Transverse colon (tissue), 4 donors: ENCODE results near the gene GPX7.

Source experiments
- POLR2A ChIP-seq: fragments of 450-650 bp; IDR thresholded peaks from one replicate; pipeline ENCODE4 v1.6.1; 2016; ENCODE audit warnings: antibody characterized with exemption, mild to moderate bottlenecking, moderate library complexity
- POLR2AphosphoS5 ChIP-seq, 3 donors: sonication (generic); formaldehyde crosslinking; IDR thresholded peaks; one replicate each; pipeline ENCODE4 v1.6.1; 2016; ENCODE audit warnings: antibody characterized with exemption in 3 of 3
- TF ChIP-seq, protein P1 (sequence below), 5 experiments: fragments of 200-600 bp in 3 of 5; fragments of 450-650 bp in 2 of 5; sonication (generic) in 3 of 5; IDR thresholded peaks; 1 replicate in 2 of 5; 2 replicates in 3 of 5; pipeline ENCODE4 v1.5.1; 2016 to 2017; ENCODE audit warnings: antibody characterized with exemption in 5 of 5, inconsistent platforms in 3 of 5, mild to moderate bottlenecking in 2 of 5, moderate library complexity in 1 of 5

- TF ChIP-seq POLR2A = no peak
- TF ChIP-seq, protein P1, sequence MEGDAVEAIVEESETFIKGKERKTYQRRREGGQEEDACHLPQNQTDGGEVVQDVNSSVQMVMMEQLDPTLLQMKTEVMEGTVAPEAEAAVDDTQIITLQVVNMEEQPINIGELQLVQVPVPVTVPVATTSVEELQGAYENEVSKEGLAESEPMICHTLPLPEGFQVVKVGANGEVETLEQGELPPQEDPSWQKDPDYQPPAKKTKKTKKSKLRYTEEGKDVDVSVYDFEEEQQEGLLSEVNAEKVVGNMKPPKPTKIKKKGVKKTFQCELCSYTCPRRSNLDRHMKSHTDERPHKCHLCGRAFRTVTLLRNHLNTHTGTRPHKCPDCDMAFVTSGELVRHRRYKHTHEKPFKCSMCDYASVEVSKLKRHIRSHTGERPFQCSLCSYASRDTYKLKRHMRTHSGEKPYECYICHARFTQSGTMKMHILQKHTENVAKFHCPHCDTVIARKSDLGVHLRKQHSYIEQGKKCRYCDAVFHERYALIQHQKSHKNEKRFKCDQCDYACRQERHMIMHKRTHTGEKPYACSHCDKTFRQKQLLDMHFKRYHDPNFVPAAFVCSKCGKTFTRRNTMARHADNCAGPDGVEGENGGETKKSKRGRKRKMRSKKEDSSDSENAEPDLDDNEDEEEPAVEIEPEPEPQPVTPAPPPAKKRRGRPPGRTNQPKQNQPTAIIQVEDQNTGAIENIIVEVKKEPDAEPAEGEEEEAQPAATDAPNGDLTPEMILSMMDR (IDR thresholded peaks at IDR 0.05) = no peak
- TF ChIP-seq POLR2AphosphoS5 (IDR thresholded peaks at IDR 0.05) = no peak
Measured at GRCh38 chr1:52603630-52604029, 1.5 kb downstream of the GPX7 start.
